Spinal cord (tissue), 10 donors: ENCODE measurements around the gene SIVA1. TPM values are rescaled to one million over a fixed set of nuclear protein-coding genes. Genes with fewer than 3 reads are reported as not detected.

ENCODE experiments used
- DNase-seq, 6 donors: peaks; one replicate each; pipeline versions ENCODE4 v3.0.0 to v3.0.0-alpha.2; 2013 to 2015; ENCODE audit warnings: low spot score in 6 of 6, low read depth in 4 of 6
- H3K27ac ChIP-seq: one replicate; pipeline ENCODE4 v1.5.1; 2013; ENCODE audit warnings: low read depth, low read length, control low read depth
- H3K27me3 ChIP-seq: one replicate; pipeline ENCODE4 v1.6.1; 2013; ENCODE audit warnings: low read length; ENCODE audit not compliant: control insufficient read depth, insufficient read depth
- H3K36me3 ChIP-seq: one replicate; pipeline ENCODE4 v1.6.1; 2013; ENCODE audit warnings: low read length; ENCODE audit not compliant: control insufficient read depth, insufficient read depth
- H3K4me1 ChIP-seq: one replicate; pipeline ENCODE4 v1.6.1; 2013; ENCODE audit warnings: low read length; ENCODE audit not compliant: control insufficient read depth, insufficient read depth
- H3K4me3 ChIP-seq: one replicate; pipeline ENCODE4 v1.5.1; 2013; ENCODE audit warnings: low read depth, low read length, control low read depth
- H3K9me3 ChIP-seq: one replicate; pipeline ENCODE4 v1.6.1; 2013; ENCODE audit warnings: low read length; ENCODE audit not compliant: control insufficient read depth, insufficient read depth
- WGBS: methylation state at CpG from one replicate; pipeline ENCODE4 v1.1.5; 2013; ENCODE audit warnings: missing lambda C conversion rate; ENCODE audit not compliant: insufficient coverage; 5-methylcytosine and 5-hydroxymethylcytosine counted together
- polyA plus RNA-seq, 2 donors: library from polyadenylated mRNA; unstranded; fragments of 120-200 nt; gene quantifications; one replicate each; pipeline ENCODE4 v1.2.1, GENCODE V29; 2013; ENCODE audit not compliant: insufficient read length in 2 of 2
- total RNA-seq, 2 donors: library from RNA; depleted of rRNA in 1 of 2; stranded (reverse); fragments of 120-200 nt in 1 of 2; fragments of >200 nt in 1 of 2; gene quantifications; one replicate each; pipeline versions ENCODE4 v1.2.3 to v1.2.4, GENCODE V29; 2013 to 2014
- donor health status: healthy.

Gene SIVA1
- total and polyA plus RNA-seq, 4 donors: 30.6 to 83.3 (median 49.6) TPM

GRCh38 chr14:104794631-104794992, 41.7 kb downstream of the SIVA1 start:
- Histone ChIP-seq H3K36me3 (peaks cover 45% of the 10 kb centered on the region), H3K9me3 (no peaks in the 10 kb centered on the region), H3K27ac (peak overlapping the region; percentile 35), H3K4me1 (peaks cover 46% of the 10 kb centered on the region), H3K4me3 (peak overlapping the region; percentile 59), H3K27me3 (peaks cover 2% of the 10 kb centered on the region)
- DNase-seq: peak in 1 of 6 donors; percentile 46
- 3% methylated on average over 16 of the region's 16 CpGs for WGBS

- Histone ChIP-seq H3K27me3 (peaks cover 4% of the 10 kb centered on the region), H3K27ac (peak within 1 kb of the TSS; percentile 35), H3K4me1 (peaks cover 51% of the 10 kb centered on the region), H3K9me3 (no peaks in the 10 kb centered on the region), H3K36me3 (peaks cover 39% of the 10 kb centered on the region), H3K4me3 (peak within 1 kb of the TSS; percentile 59)
- DNase-seq: peak in 1 of 6 donors; percentile 33
- WGBS: under 1% methylated on average over 119 of the region's 124 CpGs
Observed at GRCh38 chr14:104794993-104795780, 42.2 kb downstream of the SIVA1 start, which contains the start of gene AKT1. AKT1 (minus strand) TSS chr14:104795748; CDS start chr14:104792643, 3,105 bp downstream.

GRCh38 chr14:104795781-104796686, 43.1 kb downstream of the SIVA1 start:
- Histone ChIP-seq H3K4me3 (peak overlapping the region; percentile 39), H3K27ac (no peak overlapping the region), H3K27me3 (peaks cover 6% of the 10 kb centered on the region), H3K4me1 (peaks cover 52% of the 10 kb centered on the region), H3K9me3 (no peaks in the 10 kb centered on the region), H3K36me3 (peaks cover 31% of the 10 kb centered on the region)
- 5% methylated on average over 50 of the region's 55 CpGs for WGBS
- peak in 2 of 6 donors; percentile 68 to 73 for DNase-seq

- 76% methylated on average over 6 of the region's 6 CpGs for WGBS
- peaks cover 58% of the 10 kb centered on the region for H3K4me1 ChIP-seq
- H3K27me3 ChIP-seq: peaks cover 12% of the 10 kb centered on the region
- no peak overlapping the region for H3K4me3 ChIP-seq
- DNase-seq: no peak
- H3K36me3 ChIP-seq: peaks cover 27% of the 10 kb centered on the region
- H3K9me3 ChIP-seq: no peaks in the 10 kb centered on the region
- H3K27ac ChIP-seq: no peak overlapping the region
Observed at GRCh38 chr14:104796687-104797081, 43.7 kb downstream of the SIVA1 start.

GRCh38 chr14:104797115-104798044, 44.4 kb downstream of the SIVA1 start:
- H3K4me1 ChIP-seq: peaks cover 54% of the 10 kb centered on the region
- H3K36me3 ChIP-seq: peaks cover 27% of the 10 kb centered on the region
- no peaks in the 10 kb centered on the region for H3K9me3 ChIP-seq
- no peak for DNase-seq
- no peak overlapping the region for H3K4me3 ChIP-seq
- H3K27me3 ChIP-seq: peaks cover 19% of the 10 kb centered on the region
- 34% methylated on average over 17 of the region's 18 CpGs for WGBS
- no peak overlapping the region for H3K27ac ChIP-seq

GRCh38 chr14:104798300-104799243, 45.6 kb downstream of the SIVA1 start:
- no peak for DNase-seq
- no peak overlapping the region for H3K4me3 ChIP-seq
- H3K4me1 ChIP-seq: peaks cover 42% of the 10 kb centered on the region
- H3K27me3 ChIP-seq: peaks cover 20% of the 10 kb centered on the region
- no peaks in the 10 kb centered on the region for H3K9me3 ChIP-seq
- 70% methylated on average over 12 of the region's 16 CpGs for WGBS
- H3K27ac ChIP-seq: no peak overlapping the region
- peaks cover 19% of the 10 kb centered on the region for H3K36me3 ChIP-seq

- Histone ChIP-seq H3K27ac (peak overlapping the region; percentile 84), H3K4me3 (peak overlapping the region; percentile 41), H3K9me3 (no peaks in the 10 kb centered on the region), H3K36me3 (peaks cover 13% of the 10 kb centered on the region), H3K4me1 (peaks cover 34% of the 10 kb centered on the region), H3K27me3 (peaks cover 20% of the 10 kb centered on the region)
- 13% methylated on average over 15 of the region's 21 CpGs for WGBS
- DNase-seq: peak in 2 of 6 donors; percentile 60 to 71
Observed at GRCh38 chr14:104799244-104800014, 46.5 kb downstream of the SIVA1 start.
